Keratinocyte (primary cell): Measurements from ENCODE around the gene ENTREP1.

Experiments used
- CTCF ChIP-seq, 3 experiments: IDR thresholded peaks in 1 of 3; conservative IDR thresholded peaks in 1 of 3; optimal IDR thresholded peaks in 1 of 3; 2 replicates in 2 of 3; 3 replicates in 1 of 3; pipeline versions ENCODE3 to v1.5.1; 2011; ENCODE audit warnings: low read length in 3 of 3, mild to moderate bottlenecking in 3 of 3, moderate library complexity in 2 of 3, control low read depth in 1 of 3, inconsistent platforms in 1 of 3; ENCODE audit not compliant: insufficient read depth in 2 of 3; ENCODE audit errors: extremely low read depth in 1 of 3
- EZH2 ChIP-seq: IDR thresholded peaks from one replicate; pipeline ENCODE4 v1.6.1; 2012; ENCODE audit warnings: inconsistent platforms, mild to moderate bottlenecking, low read length, moderate library complexity

- TF ChIP-seq CTCF (optimal IDR thresholded peaks at IDR 0.05 in 1 of 3, IDR thresholded peaks at IDR 0.05 in 1 of 3, conservative IDR thresholded peaks at IDR 0.05 in 1 of 3; ENCODE audit: extremely low read depth in 1 of 3, insufficient read depth in 2 of 3, low read length in 3 of 3), result no peak
- TF ChIP-seq EZH2, result peak; percentile 73
These were observed 596 bp downstream of the ENTREP1 start for GRCh38 chr9:69325409-69326212.
